HG03457 (cell line): ENCODE results near the gene WNT7A.
A peak's percentile ranks its signal among the peaks of the same experiment; 100 is the strongest.
"Not testable (repeated sequence)": the region's sequence is repeated elsewhere in the genome, so short reads cannot be mapped to it uniquely, and the experiment has no call there.

ENCODE experiments used
- ATAC-seq: cut with Tn5 transposase; IDR thresholded peaks from one replicate; pipeline ENCODE4 v1.9.1; 2021; ENCODE audit warnings: moderate number of reproducible peaks; ENCODE audit not compliant: unreplicated experiment

Gene WNT7A

DNA sequence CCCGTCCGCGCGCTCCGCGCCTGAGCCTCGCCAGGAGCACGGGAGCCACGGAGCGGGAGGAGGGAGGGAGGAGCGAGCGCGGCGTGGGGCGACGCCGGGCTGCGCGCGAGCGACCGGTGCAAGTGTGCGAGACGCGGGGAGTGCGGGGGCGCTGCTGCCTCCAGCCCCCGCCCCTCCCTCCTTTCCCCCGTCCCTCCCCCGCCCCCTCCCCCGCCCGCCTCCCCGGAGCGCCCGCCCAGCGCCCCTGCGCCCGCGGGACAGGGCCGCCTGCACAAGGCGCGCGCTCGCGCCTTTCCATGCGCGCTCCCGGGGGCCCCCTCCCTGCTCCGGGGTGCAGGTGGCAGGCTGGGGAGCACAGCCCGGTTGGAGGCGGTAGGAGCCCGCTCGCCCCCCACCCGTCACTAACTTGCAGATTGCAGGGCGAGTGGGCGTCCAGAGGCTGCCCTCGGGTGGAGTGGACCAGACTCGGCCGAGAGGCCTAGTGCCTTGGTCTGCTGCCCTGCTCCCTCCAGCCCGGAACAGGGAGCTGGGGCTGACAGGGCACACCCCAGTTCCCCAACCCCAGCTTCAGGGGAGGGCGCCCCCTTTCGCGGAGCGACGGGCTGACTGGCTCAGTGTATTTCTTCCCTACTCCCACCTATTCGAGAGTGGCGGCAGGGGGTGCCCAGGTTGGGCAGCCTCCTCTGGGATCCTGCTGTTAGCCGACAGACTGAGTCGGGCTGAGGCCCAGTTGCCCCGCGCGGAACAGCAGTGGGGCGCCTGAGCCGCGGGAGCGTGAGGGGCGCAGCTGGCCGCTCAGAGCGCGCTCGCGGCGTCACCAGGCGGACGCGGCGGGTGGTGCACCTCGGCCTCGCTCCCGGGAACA is at the start of gene WNT7A:
Gene WNT7A (minus strand): TSS at position 126 of the 865 bp plus-strand sequence. CDS start 255 bp downstream, outside the sequence.
- ATAC-seq: no peak

DNA sequence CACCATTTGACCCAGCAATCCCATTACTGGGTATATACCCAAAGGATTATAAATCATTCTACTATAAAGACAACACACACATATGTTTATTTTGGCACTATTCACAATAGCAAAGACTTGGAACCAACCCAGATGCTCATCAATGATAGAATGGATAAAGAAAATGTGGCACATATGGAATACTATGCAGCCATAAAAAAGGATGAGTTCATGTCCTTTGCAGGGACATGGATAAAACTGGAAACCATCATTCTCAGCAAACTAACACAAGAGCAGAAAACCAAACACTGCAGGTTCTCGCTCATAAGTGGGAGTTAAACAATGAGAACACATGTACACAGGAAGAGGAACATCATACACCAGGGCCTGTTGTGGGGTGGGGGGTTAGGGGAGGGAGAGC is 48.9 kb upstream of the WNT7A start:
- not testable (repeated sequence) for ATAC-seq

DNA sequence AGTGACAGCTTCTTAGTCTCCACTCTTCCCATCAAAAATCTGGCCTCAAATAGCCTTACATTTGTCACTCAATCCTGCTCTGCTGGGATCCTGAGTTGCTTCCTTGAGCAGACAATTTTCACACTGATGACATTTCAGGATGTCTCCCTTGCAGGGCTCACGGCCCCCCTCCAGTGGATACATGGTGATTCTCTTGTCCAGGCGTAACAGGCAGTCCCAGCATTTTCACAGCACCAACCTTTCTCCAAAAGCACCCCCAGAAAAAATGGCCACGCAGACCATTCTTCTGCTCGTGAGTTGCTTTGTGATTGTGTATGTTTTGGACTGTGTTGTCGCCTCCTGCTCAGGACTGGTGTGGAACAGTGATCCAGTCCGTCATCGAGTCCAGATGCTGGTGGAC is 47.4 kb upstream of the WNT7A start:
- ATAC-seq: no peak

DNA sequence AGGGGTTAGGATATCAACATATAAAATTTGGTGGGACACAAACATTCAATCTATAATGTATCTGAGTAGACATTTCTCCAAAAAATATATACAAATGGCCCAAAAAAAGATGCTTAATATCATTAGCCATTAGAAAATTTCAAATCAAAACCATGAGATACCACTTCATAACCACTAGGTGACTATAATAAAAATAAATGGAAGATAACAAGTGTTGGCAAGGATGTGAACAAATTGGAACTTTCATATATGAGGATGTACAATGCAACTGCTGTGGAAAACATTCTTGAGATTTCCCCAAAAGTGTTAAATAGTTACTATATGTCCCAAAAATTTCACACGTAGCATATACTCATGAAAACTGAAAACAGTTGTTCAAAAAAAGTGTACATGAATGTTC is 36.5 kb upstream of the WNT7A start:
- no peak for ATAC-seq

DNA sequence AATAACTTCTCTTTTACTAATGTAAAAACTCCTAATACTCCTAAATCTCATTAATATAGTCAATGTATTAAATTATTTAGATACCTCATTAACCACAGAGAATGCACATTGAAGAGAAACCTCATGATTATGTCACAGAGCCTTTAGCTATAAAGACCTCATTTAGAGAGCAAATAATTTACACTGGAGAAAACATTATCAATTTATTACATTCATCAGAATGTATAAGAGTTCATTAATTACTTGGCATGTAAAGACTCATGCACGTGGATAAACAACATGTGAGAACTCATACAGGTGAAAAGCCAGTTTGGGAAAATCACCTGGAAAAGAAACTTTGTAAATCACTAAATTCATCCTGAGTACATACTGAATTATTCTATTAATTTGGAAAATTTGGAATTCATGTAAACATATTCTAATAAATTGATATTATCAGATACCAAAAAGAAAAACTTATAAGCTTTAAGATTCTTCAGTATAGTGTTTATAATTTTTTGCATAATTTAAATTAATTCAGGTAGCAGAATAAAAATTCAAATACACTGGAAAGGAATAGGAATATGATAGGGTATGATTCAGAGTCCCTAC is 22.9 kb upstream of the WNT7A start:
- ATAC-seq: no peak

DNA sequence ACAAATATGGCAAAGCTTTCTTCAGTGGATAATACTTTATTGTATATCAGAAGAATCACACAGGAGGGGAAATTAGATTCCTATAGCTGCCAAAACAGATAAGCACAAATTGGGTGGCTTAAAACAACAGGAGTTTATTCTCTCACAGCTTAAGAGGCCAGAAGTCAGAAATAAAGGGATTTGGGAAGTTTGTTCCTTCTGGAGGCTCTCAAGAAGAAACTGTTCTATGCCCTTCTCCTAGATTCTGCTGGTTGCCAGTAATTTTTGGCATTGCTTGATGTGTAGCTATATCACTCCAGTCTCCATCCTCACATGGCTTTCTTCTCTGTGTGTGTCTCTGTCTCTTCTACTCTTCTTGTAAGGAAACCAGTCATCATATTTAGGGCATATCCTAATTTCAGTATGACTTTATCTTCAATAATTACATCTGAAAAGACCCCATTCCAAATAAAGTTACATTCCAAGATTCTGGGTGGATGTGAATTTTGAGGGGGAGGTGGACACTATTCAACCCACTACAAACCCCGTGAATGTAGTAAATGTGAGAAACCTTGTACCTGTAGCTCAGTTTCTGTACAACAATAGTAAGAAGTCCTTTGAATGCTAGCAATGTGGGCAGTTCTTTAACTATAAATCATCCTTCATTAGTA is 22.2 kb upstream of the WNT7A start:
- ATAC-seq: no peak

DNA sequence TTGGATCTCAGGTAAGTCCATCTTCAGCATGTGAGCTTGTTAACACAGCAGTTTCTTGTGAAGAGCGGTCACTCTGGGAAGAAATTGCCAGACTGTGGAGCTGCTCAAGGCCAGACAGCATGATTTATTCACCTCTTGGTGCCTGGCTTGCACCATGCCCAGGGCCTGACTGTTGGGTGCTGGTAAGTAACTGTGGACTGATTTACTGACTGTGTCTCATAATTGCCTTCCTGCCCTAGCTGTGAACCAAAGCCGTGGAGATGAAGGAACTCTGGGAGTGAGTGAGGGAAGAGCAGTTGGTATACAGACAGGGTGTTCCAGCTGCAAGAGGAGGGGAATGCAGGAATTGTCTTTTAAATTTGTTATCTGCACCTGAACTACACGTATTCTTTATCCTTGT is 18.5 kb upstream of the WNT7A start:
- no peak for ATAC-seq

DNA sequence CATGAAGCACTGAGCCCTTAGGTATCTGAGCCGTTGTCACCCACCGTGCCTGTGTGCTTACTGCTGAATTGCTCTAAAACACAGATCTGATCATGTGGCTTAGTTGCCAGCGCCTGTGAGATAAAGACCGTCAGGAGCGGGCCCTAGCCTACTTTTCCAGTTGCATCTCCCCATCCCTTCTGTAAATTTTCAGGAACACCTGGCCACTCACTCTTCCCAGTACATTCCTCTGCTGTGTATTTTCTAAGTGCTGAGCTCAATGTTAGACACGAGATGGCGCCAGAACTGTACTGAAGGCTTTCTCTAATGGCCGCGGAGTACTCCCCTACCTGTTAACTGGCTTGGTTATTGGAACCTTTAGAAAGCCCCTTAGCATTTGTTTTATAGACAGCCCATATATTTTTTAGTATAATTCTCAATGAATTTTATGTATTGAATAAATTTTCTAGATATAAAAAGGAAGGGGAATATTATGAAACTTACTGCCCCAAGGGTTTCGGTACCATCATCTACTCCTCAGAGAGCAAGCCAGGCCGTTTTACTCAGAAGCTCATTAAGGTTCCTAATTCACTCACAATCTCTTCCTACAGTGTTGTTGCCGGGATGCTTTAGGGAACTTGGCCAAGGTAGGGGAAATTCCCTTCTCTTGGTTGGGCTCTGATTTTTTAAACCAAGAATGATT is 16.7 kb upstream of the WNT7A start:
- ATAC-seq: no peak

DNA sequence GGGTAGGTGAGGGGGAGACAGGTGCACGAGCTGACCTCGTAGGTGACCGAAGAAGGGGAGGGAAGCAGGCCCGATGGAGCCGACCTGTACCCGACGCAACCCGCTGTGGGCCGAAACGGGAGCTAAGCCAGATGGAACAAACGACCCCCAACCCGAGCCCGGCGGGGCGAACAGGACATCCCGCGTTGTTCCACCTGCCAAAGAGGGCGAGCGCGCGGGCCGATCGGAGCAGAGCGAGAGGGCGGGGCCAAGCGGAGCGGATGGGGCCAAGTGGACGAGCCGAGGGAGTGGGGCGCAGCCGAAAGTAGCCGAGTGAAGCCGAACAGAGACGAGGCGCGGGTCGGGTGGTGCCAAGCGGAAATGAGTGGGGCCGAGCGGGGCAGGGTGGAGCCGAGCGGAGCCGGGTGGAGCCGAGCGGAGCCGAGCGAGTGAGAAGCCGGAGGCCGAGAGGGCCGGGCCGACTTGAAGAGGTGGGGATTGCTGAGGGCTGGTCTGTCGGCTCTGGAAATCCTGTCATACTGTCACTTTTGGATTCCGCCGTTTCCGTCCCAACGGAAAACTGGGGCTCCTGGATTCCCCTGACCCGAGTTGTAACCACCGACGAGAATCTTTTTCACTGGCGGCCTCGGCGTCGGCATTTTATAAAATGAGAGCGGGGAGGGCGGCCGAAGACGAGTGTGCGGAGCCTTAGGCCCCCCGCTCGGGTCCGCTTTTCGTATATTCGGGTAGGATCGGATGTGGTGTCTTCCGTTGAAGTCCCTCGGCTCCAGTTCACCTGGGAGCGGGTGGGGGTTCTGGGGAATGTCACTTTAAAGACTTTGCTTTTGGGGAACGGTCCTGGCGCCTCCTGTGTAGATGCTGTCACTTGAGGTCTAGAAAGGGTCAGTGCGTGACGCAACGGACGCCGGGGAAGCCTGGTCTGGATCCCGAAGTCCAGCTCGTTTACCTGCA is 15.6 kb upstream of the WNT7A start:
- ATAC-seq: peak; percentile 97

DNA sequence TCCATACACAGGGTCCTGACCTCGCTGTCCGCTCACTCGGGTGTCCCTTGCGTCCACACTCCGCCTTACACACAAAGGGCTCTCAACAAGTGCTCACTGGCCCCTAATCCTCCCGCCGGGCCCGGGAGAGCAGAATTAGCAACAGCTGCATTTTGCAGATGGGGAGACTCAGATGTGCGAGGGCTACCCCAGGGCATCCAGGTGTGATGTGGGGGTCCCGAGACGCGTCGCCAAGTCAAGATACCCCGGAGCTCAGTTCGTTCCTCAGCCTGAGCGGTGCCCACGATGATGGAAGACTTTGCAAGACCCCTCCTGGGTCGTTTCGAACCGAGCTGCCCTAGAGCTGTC is 14.9 kb upstream of the WNT7A start:
- ATAC-seq: no peak

DNA sequence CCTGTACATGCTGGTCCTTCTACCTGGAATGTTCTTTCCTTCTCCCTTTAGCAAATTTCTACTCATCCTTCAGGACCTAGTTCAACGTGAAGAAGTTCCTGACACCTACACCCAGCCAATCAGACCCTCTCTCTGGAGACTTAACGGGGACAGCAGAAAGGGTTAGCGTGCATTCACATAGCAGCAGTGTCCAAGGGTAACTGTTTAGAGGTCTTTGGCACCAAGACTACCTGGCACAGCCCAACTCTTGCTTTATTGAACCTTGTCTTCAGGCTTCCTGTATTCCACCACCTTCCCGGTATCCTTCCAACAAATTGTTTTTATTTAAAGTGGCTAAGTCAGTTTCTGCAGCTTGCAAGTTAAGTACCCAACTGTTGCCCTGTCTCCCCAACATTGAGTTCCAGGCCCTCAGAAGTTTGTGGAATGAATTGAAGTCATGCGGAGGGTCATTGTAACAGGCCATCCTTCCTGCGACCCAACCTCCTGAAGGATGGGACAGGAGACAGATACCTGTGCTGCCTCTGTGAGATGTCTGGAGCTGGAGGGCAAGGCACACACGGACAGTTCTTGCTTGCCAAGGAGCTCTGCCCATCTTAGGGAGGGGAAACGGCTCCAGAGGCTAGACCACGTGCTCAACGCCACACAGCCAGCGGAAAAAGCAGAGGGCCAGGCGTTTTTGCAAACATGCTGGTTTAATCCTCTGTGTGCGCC is 14.4 kb upstream of the WNT7A start:
- ATAC-seq: no peak

DNA sequence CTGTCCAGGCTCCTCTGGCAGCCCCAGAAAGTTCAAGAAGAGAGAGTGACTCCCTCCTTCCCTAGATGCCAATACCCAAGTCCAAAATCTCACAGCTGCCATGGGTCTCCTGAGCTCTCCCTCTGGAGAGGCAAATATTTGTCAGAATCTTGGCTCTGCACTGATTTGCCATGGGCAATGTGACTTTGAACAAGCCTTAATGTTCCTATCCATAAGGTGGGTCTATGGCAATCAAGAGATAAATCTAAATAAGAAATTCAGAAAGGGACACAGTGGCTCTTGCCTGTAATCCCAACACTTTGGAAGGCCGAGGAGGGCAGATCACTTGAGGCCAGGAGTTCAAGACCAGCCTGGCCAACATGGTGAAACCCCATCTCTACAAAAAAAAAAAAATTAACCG is 12.4 kb upstream of the WNT7A start:
- no peak for ATAC-seq

DNA sequence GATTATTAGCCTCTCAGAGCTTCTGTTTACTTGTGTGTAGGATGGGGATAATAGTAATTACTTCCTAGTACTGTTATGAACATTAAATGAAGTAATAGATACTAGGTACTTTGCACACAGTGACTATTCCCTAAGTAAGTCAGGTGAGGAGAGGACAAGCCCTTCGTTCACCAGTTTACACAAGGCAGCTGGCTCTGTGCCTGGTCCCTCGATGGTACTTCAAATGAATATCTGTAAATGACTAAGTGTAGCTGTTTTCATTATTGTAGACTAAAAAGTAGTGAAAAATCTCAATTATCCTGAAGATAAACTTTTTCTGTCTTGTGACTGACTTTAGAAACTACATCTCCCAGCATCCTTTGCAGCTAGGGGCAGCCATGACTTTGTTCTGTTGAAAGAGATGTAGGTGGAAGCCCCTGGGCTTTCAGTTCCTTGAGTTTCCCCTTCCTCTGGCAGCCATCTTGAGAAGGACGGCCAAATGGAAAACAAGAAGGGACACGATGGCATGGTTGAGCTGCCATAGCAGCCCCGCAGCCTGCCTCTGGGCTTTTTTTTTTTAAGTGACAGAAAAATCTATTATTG is 11.7 kb upstream of the WNT7A start:
- ATAC-seq: no peak

DNA sequence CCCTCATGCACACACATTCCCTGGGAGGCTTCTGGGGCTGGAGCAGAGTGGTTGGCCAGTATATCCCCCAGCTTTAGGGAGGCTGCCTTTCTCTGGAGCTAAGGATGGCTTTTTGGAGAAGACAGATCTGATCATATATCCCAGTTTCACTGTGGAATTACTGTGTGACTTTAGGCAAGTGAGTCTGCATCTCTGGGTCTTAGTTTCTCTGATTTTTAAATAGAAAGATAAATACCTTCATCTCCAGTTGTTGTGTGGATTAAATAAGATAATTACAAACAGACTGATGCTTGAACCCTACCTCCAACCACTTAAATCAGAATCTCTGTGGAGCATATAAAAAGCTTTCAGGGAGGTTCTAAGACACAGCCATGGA is 11.1 kb upstream of the WNT7A start:
- ATAC-seq: no peak

DNA sequence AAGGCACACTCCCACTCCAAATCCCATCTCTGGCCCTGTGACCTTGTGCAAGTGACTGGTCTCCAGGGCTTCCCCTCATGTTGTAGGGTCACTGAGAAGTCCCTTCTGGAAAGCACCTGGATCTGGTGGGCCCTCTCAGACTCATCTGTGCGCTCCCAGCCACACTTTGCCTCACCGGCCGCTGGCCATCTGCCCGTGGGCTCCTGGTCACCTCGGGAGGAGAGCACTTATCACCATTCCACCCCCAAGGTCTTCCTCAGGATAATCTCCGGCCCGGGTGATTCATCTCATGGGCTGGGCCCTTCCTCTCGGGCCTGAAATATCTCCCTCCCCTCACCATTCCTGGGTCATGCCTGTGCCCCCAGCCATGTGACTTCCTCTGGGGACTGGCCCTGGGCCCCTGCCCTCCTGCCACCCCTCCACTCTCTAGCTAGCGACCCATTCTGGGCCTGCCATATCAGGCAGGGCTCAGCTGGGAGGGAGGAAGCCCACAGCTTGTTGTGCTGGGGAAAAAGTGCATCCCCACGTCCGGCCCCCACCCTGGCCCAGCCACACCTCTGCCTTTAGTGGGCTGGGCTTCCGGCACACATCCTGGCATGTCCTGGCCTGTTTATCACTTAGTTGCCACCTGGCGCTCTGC is 10.6 kb upstream of the WNT7A start:
- no peak for ATAC-seq

DNA sequence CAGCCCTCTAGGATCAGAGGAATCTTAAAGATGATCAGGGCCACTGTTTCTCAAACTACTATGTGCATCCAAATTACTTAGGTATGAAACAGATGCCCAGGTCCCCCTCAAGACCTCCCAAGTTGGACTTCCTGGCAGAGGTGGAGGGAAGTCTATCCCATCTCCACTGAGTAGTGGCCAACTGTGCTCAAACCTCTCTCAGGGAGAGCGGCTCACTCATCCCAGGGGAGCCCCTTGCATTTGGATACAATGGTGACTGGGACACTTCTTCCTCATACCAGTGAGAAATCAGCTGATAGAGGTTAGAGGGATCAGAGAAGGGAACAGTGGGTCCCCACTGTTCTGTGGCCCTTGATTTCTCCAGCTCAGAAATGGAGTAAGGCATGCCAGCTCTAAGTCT is 8.7 kb upstream of the WNT7A start:
- ATAC-seq: no peak

DNA sequence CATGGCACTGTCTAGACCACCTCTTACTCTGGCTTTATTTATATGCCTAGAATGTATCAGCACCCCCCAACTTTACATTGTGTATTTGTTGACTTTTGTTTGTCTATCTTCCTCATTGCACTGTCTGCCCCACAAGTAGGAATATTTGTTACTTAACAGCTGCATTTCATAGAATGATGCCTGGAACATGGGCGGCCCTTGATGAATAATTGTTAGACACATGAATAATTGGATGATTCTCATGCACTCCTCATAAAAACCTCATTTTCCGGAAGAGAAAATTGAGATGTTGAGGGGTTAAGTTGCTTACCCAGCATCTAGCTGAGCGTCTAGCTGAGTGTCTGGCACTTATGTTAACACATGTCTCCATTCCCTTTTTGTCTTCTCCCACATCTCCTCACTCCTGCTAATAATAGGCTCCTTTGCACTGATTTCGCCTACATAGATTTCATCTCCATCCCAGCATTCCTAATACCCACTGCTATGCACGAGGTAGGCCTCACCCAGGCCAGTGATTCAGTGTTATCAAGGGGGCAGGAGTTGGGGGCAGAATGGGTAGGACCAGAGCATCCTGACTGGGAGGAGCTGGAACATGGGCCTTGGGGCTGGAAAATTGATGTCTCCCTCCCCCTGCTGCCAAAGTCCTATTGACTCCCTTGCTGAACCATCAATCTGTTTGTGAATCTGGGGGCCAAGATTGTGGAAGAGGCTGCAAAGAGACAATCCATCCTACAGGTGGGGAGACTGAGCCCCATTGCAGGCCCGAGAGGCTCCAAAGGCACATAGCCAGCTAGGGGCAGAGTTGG is 7.8 kb upstream of the WNT7A start:
- ATAC-seq: no peak

DNA sequence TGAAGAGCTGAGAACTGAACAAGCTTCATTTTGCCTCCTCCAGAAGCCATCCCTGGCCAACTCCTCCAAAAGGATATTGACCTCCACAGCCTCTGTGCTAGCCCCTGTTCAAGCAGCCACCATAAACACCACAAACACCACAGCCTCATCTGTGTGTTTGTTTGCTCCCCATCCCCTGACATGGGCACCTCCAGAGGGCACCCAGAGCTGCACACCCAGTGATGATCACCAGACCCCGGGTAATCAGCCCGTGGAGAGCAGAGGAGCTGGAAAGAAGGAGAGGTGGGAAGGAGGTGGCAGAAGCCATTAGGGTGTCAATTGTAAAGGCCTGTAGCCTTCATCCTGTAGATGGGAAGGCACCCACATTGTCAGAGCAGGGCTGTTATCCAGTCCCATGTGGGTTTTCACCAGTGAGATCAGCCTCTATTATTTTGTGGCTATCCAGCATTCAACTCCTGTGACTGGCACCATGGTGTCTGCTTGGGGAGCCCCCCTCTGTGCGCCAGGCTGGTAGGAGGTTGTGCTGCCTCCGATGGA is 6.8 kb upstream of the WNT7A start:
- ATAC-seq: no peak
